ENCODE measurements around the gene COPS9.

Gene COPS9

DNA sequence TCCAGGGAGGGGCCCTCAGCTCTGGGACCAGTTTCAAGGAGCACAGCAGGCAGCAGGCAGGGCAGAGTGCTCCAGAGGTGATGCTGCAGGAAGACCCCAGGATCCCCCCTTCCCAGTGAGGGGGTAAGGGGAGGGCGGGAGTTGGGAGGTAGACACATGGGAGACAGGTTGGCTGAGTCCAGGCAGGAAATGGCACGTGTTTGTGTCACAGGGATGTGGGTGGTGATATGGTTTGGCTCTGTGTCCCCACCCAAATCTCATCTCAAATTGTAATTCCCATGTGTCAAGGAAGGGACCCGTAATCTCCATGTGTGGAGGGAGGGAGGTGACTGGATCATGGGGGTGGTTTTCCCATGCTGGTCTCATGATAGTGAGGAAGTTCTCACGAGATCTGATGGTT lies 29.6 kb upstream of the COPS9 start:
- no peak for DNase-seq

DNA sequence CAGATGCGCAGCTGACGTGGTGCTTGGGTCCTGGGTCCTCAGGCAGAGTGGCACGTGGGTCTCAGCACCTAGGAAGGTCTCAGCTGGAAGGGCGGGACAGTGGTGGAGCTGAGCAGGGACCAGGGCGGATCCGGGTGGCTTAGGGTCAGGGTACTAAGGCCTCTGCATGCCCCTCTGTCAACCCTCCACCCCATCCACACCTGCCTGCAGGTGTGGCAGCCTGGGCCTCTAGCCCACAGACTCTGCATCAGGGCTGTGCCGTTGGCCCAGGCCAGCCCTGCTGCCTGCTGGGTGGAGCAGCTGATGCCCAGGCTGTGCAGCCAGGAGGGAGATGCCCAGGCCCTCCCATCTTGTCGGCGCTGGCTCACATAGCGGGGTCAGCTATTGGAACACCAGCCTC lies 28.9 kb upstream of the COPS9 start:
- no peak for DNase-seq

GRCh38 chr2:240164586-240164985 lies 28.5 kb upstream of the COPS9 start:
- no peak for DNase-seq

GRCh38 chr2:240163844-240164574 lies 27.9 kb upstream of the COPS9 start:
- no peak for DNase-seq

- DNase-seq: no peak
Measured at GRCh38 chr2:240162939-240163714, 27.0 kb upstream of the COPS9 start.

GRCh38 chr2:240162531-240162930 lies 26.4 kb upstream of the COPS9 start:
- no peak for DNase-seq

DNA sequence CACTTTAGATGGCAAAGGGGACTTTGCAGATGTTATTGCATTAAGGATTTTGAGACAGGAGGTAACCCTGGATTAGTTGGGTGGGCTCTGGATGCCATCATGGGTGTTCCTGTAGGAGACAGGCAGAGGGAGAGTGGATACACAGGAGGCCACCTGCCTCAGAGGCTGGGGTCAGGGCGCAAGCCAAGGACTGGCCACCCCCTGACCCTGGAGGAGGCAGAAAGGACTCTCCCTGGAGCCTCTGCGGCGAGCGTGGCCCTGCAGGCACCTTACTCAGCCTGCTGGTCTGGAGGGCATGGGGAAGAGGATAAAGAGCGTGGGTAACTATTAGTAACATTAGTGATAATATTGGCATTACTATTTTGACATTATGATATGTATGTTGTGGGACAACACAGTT lies 25.9 kb upstream of the COPS9 start:
- DNase-seq: no peak

DNA sequence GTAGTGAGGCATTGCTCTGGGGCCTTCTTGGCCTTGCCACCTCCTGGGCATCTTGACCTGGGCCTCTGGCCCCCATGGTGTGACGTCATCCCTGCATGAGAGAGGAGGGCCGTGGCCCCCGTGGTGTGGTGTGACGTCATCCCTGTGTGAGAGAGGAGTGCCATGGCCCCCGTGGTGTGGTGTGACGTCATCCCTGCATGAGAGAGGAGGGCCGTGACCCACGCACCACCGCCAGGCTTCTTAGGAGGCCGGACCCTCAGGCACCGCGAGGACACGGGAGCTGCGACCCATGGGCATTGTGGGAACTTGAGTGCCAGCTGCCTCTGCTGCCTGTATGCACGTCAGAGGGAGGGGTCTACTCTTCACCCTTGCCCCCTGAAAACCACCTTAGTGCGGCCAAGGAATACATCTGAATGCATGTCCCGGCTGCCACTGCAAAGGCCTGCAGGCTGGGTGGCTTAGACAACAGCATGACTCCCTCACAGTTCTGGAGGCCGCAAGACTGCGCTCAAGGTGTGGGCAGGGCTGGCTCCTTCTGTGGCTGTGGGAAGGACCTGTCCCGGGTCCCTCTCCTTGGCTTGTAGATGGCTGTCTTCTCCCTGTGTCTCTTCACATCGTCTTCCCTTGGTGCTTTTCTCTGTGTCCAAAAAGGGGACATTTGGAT lies 25.1 kb upstream of the COPS9 start:
- DNase-seq: no peak

- no peak for DNase-seq
Measured at GRCh38 chr2:240160291-240161086, 24.4 kb upstream of the COPS9 start.

GRCh38 chr2:240159251-240159839 lies 23.2 kb upstream of the COPS9 start:
- no peak for DNase-seq

DNA sequence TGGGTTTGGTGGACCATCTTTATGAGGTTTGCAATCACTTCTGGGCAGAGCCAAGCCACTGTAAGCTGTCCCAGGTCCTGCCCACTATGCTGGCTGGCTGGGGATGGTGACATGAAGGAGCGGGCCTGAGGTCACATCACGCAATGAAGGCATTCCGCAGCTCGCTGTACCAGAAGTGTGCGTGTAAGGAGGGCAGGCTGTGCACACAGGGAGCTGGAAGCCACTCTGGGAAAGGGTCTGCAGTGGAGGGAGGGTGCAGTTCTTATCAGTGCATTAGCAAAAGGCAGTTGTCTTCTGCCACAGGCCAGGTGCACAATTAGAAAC lies 21.0 kb upstream of the COPS9 start:
- no peak for DNase-seq

DNA sequence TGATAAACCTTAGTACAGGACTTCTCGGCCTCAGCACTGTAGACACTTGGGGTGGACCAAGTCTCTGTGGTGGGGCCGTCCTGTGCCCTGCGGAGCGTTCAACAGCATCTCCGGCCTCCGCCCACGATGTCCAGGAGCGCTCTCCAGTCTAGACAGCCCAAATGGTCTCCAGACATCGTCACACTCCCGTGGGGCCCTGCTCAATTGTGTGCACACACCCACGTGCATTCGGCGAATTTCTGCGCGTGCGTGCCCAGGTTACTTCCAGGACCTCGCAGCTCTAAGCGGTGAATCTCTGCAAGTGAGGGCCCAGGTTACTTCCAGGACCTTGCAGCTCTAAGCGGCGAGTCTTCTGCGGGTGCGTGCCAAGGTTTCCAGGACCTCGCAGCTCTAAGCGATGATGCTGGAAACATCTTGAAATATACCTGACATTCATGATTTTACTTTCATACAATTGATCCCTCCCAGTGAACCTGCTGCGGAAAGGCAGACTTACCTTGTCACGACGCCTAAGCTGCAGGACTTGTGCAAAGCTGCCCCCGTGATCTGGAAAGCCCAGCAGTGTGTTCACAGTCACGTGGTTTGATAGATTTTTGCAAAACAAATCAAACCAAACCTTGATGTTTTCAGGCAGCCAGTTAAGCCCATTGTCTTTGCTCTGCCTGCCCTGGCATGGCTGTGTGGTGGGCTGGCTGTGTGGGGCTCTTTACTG lies 20.5 kb upstream of the COPS9 start:
- DNase-seq: no peak

DNA sequence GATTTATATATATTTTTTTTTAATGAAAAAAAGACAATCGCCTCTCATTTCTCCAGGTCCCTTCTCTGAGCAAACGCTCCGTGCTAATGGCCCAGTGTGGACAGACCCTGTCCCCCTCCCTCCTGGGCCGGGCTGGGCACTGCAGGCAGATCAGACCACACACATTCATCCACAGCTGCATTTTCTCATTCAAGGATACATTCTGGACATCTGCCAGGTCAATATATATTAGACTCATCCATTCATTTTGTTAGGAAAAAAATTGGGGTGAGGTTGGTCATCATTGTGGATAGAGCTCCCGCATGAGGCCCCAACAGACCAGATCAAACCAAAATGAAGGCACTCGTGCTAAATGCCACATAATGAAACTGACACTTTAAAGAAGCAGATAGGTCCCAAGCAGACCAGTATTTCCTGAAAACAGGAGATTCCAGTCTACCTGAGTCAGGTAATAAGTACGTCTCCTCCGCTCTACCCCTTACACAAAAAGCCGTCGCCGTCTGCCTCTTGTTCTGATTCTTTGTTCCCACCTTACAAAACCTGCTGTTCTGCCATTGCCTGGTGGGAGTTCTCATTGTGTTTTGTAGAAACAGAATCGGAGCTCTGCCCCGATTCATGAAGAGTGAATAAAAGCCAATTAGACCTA lies 19.8 kb upstream of the COPS9 start:
- no peak for DNase-seq

- DNase-seq: no peak
Measured at GRCh38 chr2:240155048-240155744, 19.1 kb upstream of the COPS9 start.

GRCh38 chr2:240154606-240155005 lies 18.5 kb upstream of the COPS9 start:
- DNase-seq: no peak

DNA sequence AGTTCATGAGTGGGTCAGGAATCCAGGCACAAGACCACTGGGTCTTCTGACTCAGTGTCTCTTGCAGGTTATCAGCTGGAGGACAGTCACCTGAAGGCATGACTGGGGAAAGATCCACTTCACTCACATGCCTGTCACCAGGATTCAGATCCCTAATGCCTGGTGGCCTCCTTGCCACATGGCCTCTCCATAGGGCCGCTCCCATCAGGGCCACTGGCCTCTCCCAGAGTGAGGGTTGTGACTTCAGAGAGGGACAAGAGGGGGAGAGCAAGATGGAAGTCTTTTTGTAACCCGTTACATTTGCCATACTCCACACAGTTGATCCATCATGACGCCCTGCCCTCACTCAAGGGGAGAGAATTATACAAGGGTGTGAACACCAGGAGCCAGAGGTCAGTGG lies 17.3 kb upstream of the COPS9 start:
- no peak for DNase-seq

DNA sequence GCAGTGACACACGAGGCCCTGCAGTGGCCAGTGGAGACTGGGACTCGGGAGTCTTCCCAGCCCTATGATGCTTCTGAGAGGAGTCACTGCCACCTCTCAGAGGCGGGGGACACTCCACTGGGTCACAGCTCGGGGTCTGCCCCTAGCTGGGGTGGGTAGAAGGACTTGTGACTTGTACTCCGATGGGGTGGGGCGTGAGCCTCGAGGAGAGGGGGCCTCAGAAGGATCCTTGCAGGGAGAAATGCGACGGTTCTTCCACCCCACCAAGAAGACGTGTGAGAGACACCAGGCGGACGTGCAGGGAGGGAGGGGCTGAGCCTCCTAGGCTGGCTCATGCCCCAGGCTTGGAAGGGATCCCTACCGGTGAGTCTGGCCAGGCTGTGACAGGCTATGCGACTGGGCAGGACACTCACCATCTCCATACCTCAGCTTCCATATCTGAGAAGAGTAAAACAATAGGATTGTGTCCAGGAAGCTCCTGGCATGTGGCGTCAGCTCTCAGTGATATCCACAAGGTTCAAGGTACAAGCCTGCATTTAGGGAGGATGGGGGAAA lies 15.4 kb upstream of the COPS9 start:
- DNase-seq: no peak

DNA sequence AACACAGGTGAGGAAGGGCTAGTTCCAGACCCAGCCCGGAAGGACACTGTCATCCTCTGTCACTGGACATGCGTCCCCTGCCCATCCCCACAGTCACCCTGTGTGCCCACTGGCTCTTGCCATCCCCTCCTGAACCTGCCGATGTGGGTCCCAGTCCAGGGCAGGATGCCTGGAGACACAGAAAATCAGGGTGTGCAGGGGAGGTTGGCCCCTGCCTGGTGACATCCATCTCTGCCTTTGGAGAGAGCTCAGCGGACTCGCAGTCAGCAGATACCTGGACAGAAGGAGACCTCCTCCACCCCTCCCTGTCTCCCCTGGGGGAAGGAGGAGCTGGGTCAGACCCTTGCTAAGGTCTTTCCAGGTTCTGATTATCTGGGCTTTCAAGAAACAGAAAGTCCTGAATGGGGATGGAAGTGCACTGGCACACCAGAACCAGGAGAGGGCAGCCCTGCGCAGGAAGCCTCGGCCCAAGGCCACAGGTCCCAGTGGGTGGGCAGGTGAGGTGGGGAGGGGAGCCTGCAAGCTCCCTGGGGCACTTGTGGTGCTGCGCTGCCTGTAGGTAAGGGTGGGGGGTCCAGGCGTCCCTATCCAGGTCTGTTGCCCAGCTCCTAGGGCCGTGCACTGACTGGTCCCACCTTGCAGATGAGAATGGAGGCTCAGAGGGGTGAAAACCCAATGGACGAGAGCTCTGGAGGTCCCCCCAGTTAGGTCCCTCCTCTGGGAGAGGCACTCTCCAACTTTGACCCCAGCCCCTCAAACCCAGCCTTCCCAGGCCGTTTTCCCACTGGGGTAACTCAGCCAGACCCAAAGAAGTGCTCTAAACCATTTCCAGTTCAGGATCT lies 14.1 kb upstream of the COPS9 start:
- DNase-seq: no peak

- DNase-seq: no peak
Measured at GRCh38 chr2:240147911-240148587, 11.9 kb upstream of the COPS9 start.

Measured in GF-D8 (cell line).